ENCODE measurements around the gene KCTD7.

GRCh38 chr7:66657798-66658197 is 29.1 kb downstream of the KCTD7 start:
- TF ChIP-seq CTCF (IDR thresholded peaks at IDR 0.05) (no peak), POLR2AphosphoS5 (IDR thresholded peaks at IDR 0.05) (no peak), POLR2A (IDR thresholded peaks at IDR 0.05) (no peak), EP300 (IDR thresholded peaks at IDR 0.05; ENCODE audit: low read depth) (no peak)

Data from transverse colon (tissue), 4 donors.